HFF-Myc (cell line): ENCODE measurements around the gene CAPN2.
"Not testable (repeated sequence)": the region's sequence is repeated elsewhere in the genome, so short reads cannot be mapped to it uniquely, and the experiment has no call there.

Experiments used
- DNase-seq: peaks from one replicate; pipeline ENCODE4 v3.0.0-alpha.2; 2011; ENCODE audit warnings: low read depth; ENCODE audit errors: extremely low read depth
- H3K4me3 ChIP-seq: replicated peaks from 2 replicates; pipeline ENCODE4 v1.5.1; 2011; ENCODE audit warnings: low read depth, mild to moderate bottlenecking, control low read depth, low read length
- CTCF ChIP-seq: IDR thresholded peaks from 2 replicates; pipeline ENCODE4 v1.5.1; 2012; ENCODE audit warnings: mild to moderate bottlenecking, low read depth, low read length, control low read depth; ENCODE audit errors: missing control alignments

CAPN2 gene

GRCh38 chr1:223793716-223794115, 81.4 kb downstream of the CAPN2 start:
- no peak overlapping the region for H3K4me3 ChIP-seq
- no peak for DNase-seq
- no peak for TF ChIP-seq CTCF

- no peak for TF ChIP-seq CTCF
- no peak for DNase-seq
Measured at GRCh38 chr1:223794136-223794880, 82.0 kb downstream of the CAPN2 start.

GRCh38 chr1:223796210-223796609, 83.9 kb downstream of the CAPN2 start:
- no peak for TF ChIP-seq CTCF
- H3K4me3 ChIP-seq = no peak overlapping the region
- no peak for DNase-seq

More at GRCh38 chr1:223794136-223794880, 82.0 kb downstream of the CAPN2 start:
- H3K4me3 ChIP-seq = no peak overlapping the region

GRCh38 chr1:223802032-223802431, 89.7 kb downstream of the CAPN2 start:
- DNase-seq = no peak
- no peak overlapping the region for H3K4me3 ChIP-seq
- TF ChIP-seq CTCF = no peak

- no peak for TF ChIP-seq CTCF
- no peak overlapping the region for H3K4me3 ChIP-seq
- no peak for DNase-seq
Measured at GRCh38 chr1:223802602-223803001, 90.3 kb downstream of the CAPN2 start.

GRCh38 chr1:223803211-223803610, 90.9 kb downstream of the CAPN2 start:
- no peak for TF ChIP-seq CTCF
- no peak for DNase-seq
- no peak overlapping the region for H3K4me3 ChIP-seq

GRCh38 chr1:223809905-223810304, 97.6 kb downstream of the CAPN2 start:
- not testable (repeated sequence) for DNase-seq, H3K4me3 ChIP-seq
